AG04449 (cell line): ENCODE results near the gene SOST.

Source experiments
- CTCF ChIA-PET: fragments of 350-600 bp; formaldehyde crosslinking; extraction: SDS; loops from one replicate; lab custom pipeline; 2021; ENCODE audit warnings: antibody characterized with exemption; lab: Yijun Ruan, JAX
- POLR2A ChIA-PET: fragments of 400-600, 350-600 bp; formaldehyde crosslinking; extraction: SDS; loops from one replicate; lab custom pipeline; 2020; ENCODE audit warnings: antibody characterized with exemption, inconsistent platforms; lab: Yijun Ruan, JAX
- DNase-seq: peaks from one replicate; pipeline ENCODE4 v3.0.0-alpha.2; 2010; ENCODE audit warnings: low read depth, low spot score
- H3K4me3 ChIP-seq: 2 replicates; pipeline ENCODE4 v1.5.1; 2011; ENCODE audit warnings: low read depth, mild to moderate bottlenecking, control low read depth, low read length
- CTCF ChIP-seq: IDR thresholded peaks from one replicate; pipeline ENCODE4 v1.5.1; 2011; ENCODE audit warnings: mild to moderate bottlenecking, moderate library complexity, low read length, control low read depth, inconsistent platforms; ENCODE audit not compliant: insufficient read depth; ENCODE audit errors: missing control alignments

Gene SOST

GRCh38 chr17:43767053-43767712 lies 8.6 kb upstream of the SOST start:
- POLR2A ChIA-PET = no interaction called here
- no peak overlapping the region for H3K4me3 ChIP-seq
- no peak for TF ChIP-seq CTCF
- CTCF ChIA-PET = interaction anchor here (0.7 to 22.0 kb wide), 25 partner anchors 8 to 282 kb away, joined by 3 to 1463 read pairs (median 5); partner anchors contain the start of genes CD300LG, CFAP97D1, DUSP3 and SOST
- no peak for DNase-seq

GRCh38 chr17:43766413-43767052 lies 7.9 kb upstream of the SOST start:
- ChIA-PET POLR2A (no interaction called here), CTCF (interaction anchor here (0.6 to 22.0 kb wide), 48 partner anchors 8 to 372 kb away, joined by 3 to 1463 read pairs (median 4); partner anchors contain the start of genes CD300LG, CFAP97D1, DHX8 and DUSP3)
- H3K4me3 ChIP-seq = no peak overlapping the region
- no peak for DNase-seq
- peak; percentile 78 for TF ChIP-seq CTCF

GRCh38 chr17:43760254-43760852 lies 1.8 kb upstream of the SOST start:
- peak; percentile 65 for DNase-seq
- peak; percentile 94 for TF ChIP-seq CTCF
- POLR2A ChIA-PET = interaction anchor here (1.0 kb wide), 1 partner anchor 67 kb away, joined by 5 read pairs; no protein-coding TSS in a partner anchor
- CTCF ChIA-PET = interaction anchor here (0.6 to 22.0 kb wide), 36 partner anchors 9 to 1968 kb away, joined by 3 to 1463 read pairs (median 4); partner anchors contain the start of genes CD300LG and CFAP97D1
- H3K4me3 ChIP-seq = no peak overlapping the region

GRCh38 chr17:43759836-43760235 lies 1.2 kb upstream of the SOST start:
- no peak overlapping the region for H3K4me3 ChIP-seq
- POLR2A ChIA-PET = interaction anchor here (1.0 kb wide), 1 partner anchor 66 kb away, joined by 5 read pairs; no protein-coding TSS in a partner anchor
- no peak for DNase-seq
- TF ChIP-seq CTCF = no peak
- CTCF ChIA-PET = interaction anchor here (0.6 to 22.0 kb wide), 24 partner anchors 10 to 494 kb away, joined by 3 to 1463 read pairs (median 6); partner anchors contain the start of genes CD300LG and CFAP97D1

- DNase-seq = no peak
- CTCF ChIA-PET = interaction anchor here (1.0 to 26.6 kb wide), 9 partner anchors 3 to 181 kb away, joined by 3 to 1463 read pairs (median 32); partner anchors contain the start of gene SOST
- TF ChIP-seq CTCF = no peak
- POLR2A ChIA-PET = no interaction called here
- H3K4me3 ChIP-seq = no peak overlapping the region
Measured at GRCh38 chr17:43758086-43758485, 505 bp downstream of the SOST start.
